ENCODE measurements around the gene HBG1.

Gene HBG1

GRCh38 chr11:5239046-5239445, 10.6 kb downstream of the HBG1 start:
- H4K8ac ChIP-seq (ENCODE audit: low read length), result no peak overlapping the region
- H3K9me3 ChIP-seq (ENCODE audit: control insufficient read depth, low read length), result no peaks in the 10 kb centered on the region
- H3K4ac ChIP-seq (ENCODE audit: low read depth in 1 of 2, low read length in 2 of 2), result no peak overlapping the region
- no peak overlapping the region for H3K23ac ChIP-seq (ENCODE audit: low read length in 2 of 2)
- H3K4me1 ChIP-seq (ENCODE audit: control insufficient read depth, insufficient read depth, low read depth, low read length), result peaks cover 2% of the 10 kb centered on the region
- H3K14ac ChIP-seq (ENCODE audit: low read length in 2 of 2), result no peak overlapping the region
- no peak overlapping the region for H2AFZ ChIP-seq (ENCODE audit: low read depth, low read length)
- no peaks in the 10 kb centered on the region for H3K79me1 ChIP-seq (replicated peaks; ENCODE audit: low read length, poor library complexity, severe bottlenecking)
- no peak overlapping the region for H2BK12ac ChIP-seq (ENCODE audit: low read length in 2 of 2)
- DNase-seq, result no peak
- no peak overlapping the region for H4K91ac ChIP-seq (ENCODE audit: low read length)
- H3K18ac ChIP-seq (ENCODE audit: low read depth in 1 of 2, low read length in 2 of 2), result no peak overlapping the region
- H3K4me2 ChIP-seq (ENCODE audit: low read length, poor library complexity, severe bottlenecking), result no peak overlapping the region
- no peak overlapping the region for H2AK5ac ChIP-seq (ENCODE audit: low read length, severe bottlenecking)
- no peak overlapping the region for H2BK5ac ChIP-seq (ENCODE audit: low read depth, low read length, poor library complexity, severe bottlenecking)
- H3K27ac ChIP-seq (ENCODE audit: low read length, poor library complexity, severe bottlenecking), result no peak overlapping the region
- no peak overlapping the region for H3K9ac ChIP-seq (ENCODE audit: low read length)
- H2BK15ac ChIP-seq (ENCODE audit: low read depth, poor library complexity, severe bottlenecking), result no peak overlapping the region
- no peaks in the 10 kb centered on the region for H3K36me3 ChIP-seq (ENCODE audit: control insufficient read depth in 1 of 2, insufficient read depth in 2 of 2, low read depth in 1 of 2, low read length in 2 of 2)
- no peaks in the 10 kb centered on the region for H3K27me3 ChIP-seq (ENCODE audit: control insufficient read depth in 1 of 2, insufficient read depth in 1 of 2, low read length in 2 of 2)
- H2BK120ac ChIP-seq (ENCODE audit: low read depth, low read length), result no peak overlapping the region
- H3K4me3 ChIP-seq (ENCODE audit: insufficient read depth in 1 of 2, low read depth in 1 of 2, low read length in 2 of 2), result no peak overlapping the region

GRCh38 chr11:5238486-5238885, 11.2 kb downstream of the HBG1 start:
- Histone ChIP-seq H2BK5ac (ENCODE audit: low read depth, low read length, poor library complexity, severe bottlenecking) (no peak overlapping the region), H2BK15ac (ENCODE audit: low read depth, poor library complexity, severe bottlenecking) (no peak overlapping the region), H3K23ac (ENCODE audit: low read length in 2 of 2) (no peak overlapping the region), H3K27ac (ENCODE audit: low read length, poor library complexity, severe bottlenecking) (no peak overlapping the region), H3K4ac (ENCODE audit: low read depth in 1 of 2, low read length in 2 of 2) (no peak overlapping the region), H3K14ac (ENCODE audit: low read length in 2 of 2) (no peak overlapping the region), H4K8ac (ENCODE audit: low read length) (no peak overlapping the region), H2AK5ac (ENCODE audit: low read length, severe bottlenecking) (no peak overlapping the region), H3K79me1 (replicated peaks; ENCODE audit: low read length, poor library complexity, severe bottlenecking) (no peaks in the 10 kb centered on the region), H4K91ac (ENCODE audit: low read length) (no peak overlapping the region), H3K4me2 (ENCODE audit: low read length, poor library complexity, severe bottlenecking) (no peak overlapping the region), H3K9ac (ENCODE audit: low read length) (no peak overlapping the region), H3K4me3 (ENCODE audit: insufficient read depth in 1 of 2, low read depth in 1 of 2, low read length in 2 of 2) (no peak overlapping the region), H2BK120ac (ENCODE audit: low read depth, low read length) (no peak overlapping the region), H3K9me3 (ENCODE audit: control insufficient read depth, low read length) (no peaks in the 10 kb centered on the region), H3K4me1 (ENCODE audit: control insufficient read depth, insufficient read depth, low read depth, low read length) (peaks cover 2% of the 10 kb centered on the region), H3K27me3 (ENCODE audit: control insufficient read depth in 1 of 2, insufficient read depth in 1 of 2, low read length in 2 of 2) (no peaks in the 10 kb centered on the region), H2BK12ac (ENCODE audit: low read length in 2 of 2) (no peak overlapping the region), H3K18ac (ENCODE audit: low read depth in 1 of 2, low read length in 2 of 2) (no peak overlapping the region), H2AFZ (ENCODE audit: low read depth, low read length) (no peak overlapping the region), H3K36me3 (ENCODE audit: control insufficient read depth in 1 of 2, insufficient read depth in 2 of 2, low read depth in 1 of 2, low read length in 2 of 2) (no peaks in the 10 kb centered on the region)
- DNase-seq, result no peak
- WGBS, result 77% methylated on average over 2 of the region's 2 CpGs

- WGBS, result over 99% methylated on average over 2 of the region's 2 CpGs
- Histone ChIP-seq H3K18ac (ENCODE audit: low read depth in 1 of 2, low read length in 2 of 2) (no peak overlapping the region), H3K9ac (ENCODE audit: low read length) (no peak overlapping the region), H3K79me1 (replicated peaks; ENCODE audit: low read length, poor library complexity, severe bottlenecking) (no peaks in the 10 kb centered on the region), H4K8ac (ENCODE audit: low read length) (no peak overlapping the region), H4K91ac (ENCODE audit: low read length) (no peak overlapping the region), H3K23ac (ENCODE audit: low read length in 2 of 2) (no peak overlapping the region), H3K9me3 (ENCODE audit: control insufficient read depth, low read length) (no peaks in the 10 kb centered on the region), H2AFZ (ENCODE audit: low read depth, low read length) (no peak overlapping the region), H2BK12ac (ENCODE audit: low read length in 2 of 2) (no peak overlapping the region), H3K27me3 (ENCODE audit: control insufficient read depth in 1 of 2, insufficient read depth in 1 of 2, low read length in 2 of 2) (no peaks in the 10 kb centered on the region), H3K14ac (ENCODE audit: low read length in 2 of 2) (no peak overlapping the region), H3K4me2 (ENCODE audit: low read length, poor library complexity, severe bottlenecking) (no peak overlapping the region), H2BK15ac (ENCODE audit: low read depth, poor library complexity, severe bottlenecking) (no peak overlapping the region), H3K27ac (ENCODE audit: low read length, poor library complexity, severe bottlenecking) (no peak overlapping the region), H3K4me1 (ENCODE audit: control insufficient read depth, insufficient read depth, low read depth, low read length) (peaks cover 2% of the 10 kb centered on the region), H2BK120ac (ENCODE audit: low read depth, low read length) (no peak overlapping the region), H3K4ac (ENCODE audit: low read depth in 1 of 2, low read length in 2 of 2) (no peak overlapping the region), H2AK5ac (ENCODE audit: low read length, severe bottlenecking) (no peak overlapping the region), H2BK5ac (ENCODE audit: low read depth, low read length, poor library complexity, severe bottlenecking) (no peak overlapping the region), H3K4me3 (ENCODE audit: insufficient read depth in 1 of 2, low read depth in 1 of 2, low read length in 2 of 2) (no peak overlapping the region), H3K36me3 (ENCODE audit: control insufficient read depth in 1 of 2, insufficient read depth in 2 of 2, low read depth in 1 of 2, low read length in 2 of 2) (no peaks in the 10 kb centered on the region)
- DNase-seq, result no peak
Measured at GRCh38 chr11:5237420-5237819, 12.2 kb downstream of the HBG1 start.

GRCh38 chr11:5235364-5236095, 14.1 kb downstream of the HBG1 start:
- no peak overlapping the region for H2BK15ac ChIP-seq (ENCODE audit: low read depth, poor library complexity, severe bottlenecking)
- H2BK12ac ChIP-seq (ENCODE audit: low read length in 2 of 2), result no peak overlapping the region
- H3K4me2 ChIP-seq (ENCODE audit: low read length, poor library complexity, severe bottlenecking), result no peak overlapping the region
- no peak overlapping the region for H2AK5ac ChIP-seq (ENCODE audit: low read length, severe bottlenecking)
- H3K4me3 ChIP-seq (ENCODE audit: insufficient read depth in 1 of 2, low read depth in 1 of 2, low read length in 2 of 2), result no peak overlapping the region
- no peak overlapping the region for H3K23ac ChIP-seq (ENCODE audit: low read length in 2 of 2)
- no peak overlapping the region for H3K27ac ChIP-seq (ENCODE audit: low read length, poor library complexity, severe bottlenecking)
- H3K36me3 ChIP-seq (ENCODE audit: control insufficient read depth in 1 of 2, insufficient read depth in 2 of 2, low read depth in 1 of 2, low read length in 2 of 2), result no peaks in the 10 kb centered on the region
- H4K91ac ChIP-seq (ENCODE audit: low read length), result no peak overlapping the region
- H2AFZ ChIP-seq (ENCODE audit: low read depth, low read length), result no peak overlapping the region
- H2BK5ac ChIP-seq (ENCODE audit: low read depth, low read length, poor library complexity, severe bottlenecking), result no peak overlapping the region
- no peak overlapping the region for H3K9ac ChIP-seq (ENCODE audit: low read length)
- H3K18ac ChIP-seq (ENCODE audit: low read depth in 1 of 2, low read length in 2 of 2), result no peak overlapping the region
- H4K8ac ChIP-seq (ENCODE audit: low read length), result no peak overlapping the region
- 95% methylated on average over 3 of the region's 5 CpGs for WGBS
- DNase-seq, result no peak
- no peaks in the 10 kb centered on the region for H3K9me3 ChIP-seq (ENCODE audit: control insufficient read depth, low read length)
- no peaks in the 10 kb centered on the region for H3K27me3 ChIP-seq (ENCODE audit: control insufficient read depth in 1 of 2, insufficient read depth in 1 of 2, low read length in 2 of 2)
- H3K4ac ChIP-seq (ENCODE audit: low read depth in 1 of 2, low read length in 2 of 2), result no peak overlapping the region
- H3K4me1 ChIP-seq (ENCODE audit: control insufficient read depth, insufficient read depth, low read depth, low read length), result peaks cover 2% of the 10 kb centered on the region
- H2BK120ac ChIP-seq (ENCODE audit: low read depth, low read length), result no peak overlapping the region
- H3K14ac ChIP-seq (ENCODE audit: low read length in 2 of 2), result no peak overlapping the region
- H3K79me1 ChIP-seq (replicated peaks; ENCODE audit: low read length, poor library complexity, severe bottlenecking), result no peaks in the 10 kb centered on the region
